Left renal cortex interstitium (tissue), 4 donors: ENCODE data around the gene NDUFS5. TPM values are rescaled to one million over a fixed set of nuclear protein-coding genes. Genes with fewer than 3 reads are reported as not detected.
"Not testable (repeated sequence)": the region's sequence is repeated elsewhere in the genome, so short reads cannot be mapped to it uniquely, and the experiment has no call there.

ENCODE experiments used
- DNase-seq, 4 donors: peaks; one replicate each; pipeline ENCODE4 v3.0.0-alpha.2; 2013; ENCODE audit warnings: low read depth in 4 of 4, low spot score in 2 of 4, missing footprints in 1 of 4
- polyA plus RNA-seq, 4 donors: library from polyadenylated mRNA; unstranded; fragments of 120-200 nt; gene quantifications; one replicate each; pipeline ENCODE4 v1.2.1, GENCODE V29; 2013; ENCODE audit not compliant: insufficient read length in 4 of 4

The NDUFS5 gene
- 100 to 1,000 TPM; 242 to 337 (median 312) TPM for polyA plus RNA-seq

DNA sequence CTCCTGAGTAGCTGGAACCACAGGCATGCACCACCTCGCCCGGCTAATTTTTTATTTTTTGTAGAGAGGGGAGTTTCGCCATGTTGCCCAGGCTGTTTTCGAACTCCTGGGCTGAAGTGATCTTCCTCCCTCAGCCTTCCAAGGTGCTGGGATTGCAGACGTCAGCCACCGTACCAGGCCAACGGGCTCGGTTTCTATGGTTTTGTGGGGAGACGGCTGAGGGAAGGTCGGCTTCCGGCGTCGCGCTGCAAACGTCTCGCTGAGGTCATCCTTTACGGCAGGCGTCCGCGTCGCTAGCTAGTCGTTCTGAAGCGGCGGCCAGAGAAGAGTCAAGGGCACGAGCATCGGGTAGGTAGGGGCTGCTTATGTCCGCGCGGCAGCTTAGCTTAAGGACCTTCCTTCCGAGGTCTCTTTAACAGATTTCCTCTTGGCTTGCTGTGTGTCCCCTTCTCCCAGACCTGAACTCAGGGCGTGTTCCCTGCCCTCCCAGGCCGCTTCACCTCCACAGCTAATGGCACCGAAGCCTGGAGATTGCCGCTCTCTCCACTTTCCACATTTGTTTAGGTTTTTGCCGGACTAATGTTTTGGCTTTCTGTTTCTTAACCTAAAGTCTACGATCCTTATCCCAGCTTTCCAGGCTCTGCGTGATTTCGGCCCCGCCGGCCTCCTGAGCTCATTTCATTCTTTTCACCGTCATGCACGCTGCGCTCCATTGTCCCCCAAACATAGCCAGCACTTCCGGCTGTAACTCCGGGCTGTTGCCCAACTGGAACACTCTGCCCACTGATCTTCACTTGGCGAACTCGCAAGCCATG is at the start of gene NDUFS5:
NDUFS5 (plus strand) TSS at position 300 of the 815 bp plus-strand sequence. CDS start 2,375 bp downstream, outside the sequence.
- DNase-seq, result peak; percentile 83 to 89 (median 88)

DNA sequence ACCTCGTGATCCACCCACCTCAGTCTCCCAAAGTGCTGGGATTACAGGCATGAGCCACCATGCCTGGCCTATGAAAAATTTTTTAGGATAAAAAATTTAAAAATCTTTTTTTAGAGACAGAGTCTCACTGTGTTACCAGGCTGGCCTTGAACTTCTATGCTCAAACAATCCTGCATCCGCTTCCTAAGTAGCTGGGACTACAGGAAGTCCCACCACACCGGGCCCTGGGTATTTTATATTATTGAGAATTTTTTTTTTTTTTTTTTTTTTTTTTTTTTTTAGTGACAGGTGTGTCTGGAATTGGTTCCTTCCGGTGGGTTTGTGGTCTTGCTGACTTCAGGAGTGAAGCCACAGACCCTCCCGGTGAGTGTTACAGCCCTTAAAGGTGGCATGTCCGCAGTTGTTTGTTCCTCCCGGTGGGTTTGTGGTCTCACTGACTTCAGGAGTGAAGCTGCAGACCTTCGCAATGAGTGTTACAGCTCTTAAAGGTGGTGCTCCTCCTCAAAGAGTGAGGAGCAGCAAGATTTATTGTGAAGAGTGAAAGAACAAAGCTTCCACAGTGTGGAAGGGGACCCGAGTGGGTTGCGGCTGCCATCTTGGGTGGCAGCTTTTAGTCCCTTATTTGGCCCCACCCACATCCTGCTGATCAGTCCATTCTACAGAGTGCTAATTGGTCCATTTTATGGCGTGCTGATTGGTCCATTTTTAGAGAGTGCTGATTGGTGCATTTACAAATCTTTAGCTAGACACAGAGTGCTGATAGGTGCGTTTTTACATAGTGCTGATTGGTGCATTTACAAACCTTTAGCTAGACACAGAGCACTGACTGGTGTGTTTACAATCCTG is 48.5 kb upstream of the NDUFS5 start:
- not testable (repeated sequence) for DNase-seq

DNA sequence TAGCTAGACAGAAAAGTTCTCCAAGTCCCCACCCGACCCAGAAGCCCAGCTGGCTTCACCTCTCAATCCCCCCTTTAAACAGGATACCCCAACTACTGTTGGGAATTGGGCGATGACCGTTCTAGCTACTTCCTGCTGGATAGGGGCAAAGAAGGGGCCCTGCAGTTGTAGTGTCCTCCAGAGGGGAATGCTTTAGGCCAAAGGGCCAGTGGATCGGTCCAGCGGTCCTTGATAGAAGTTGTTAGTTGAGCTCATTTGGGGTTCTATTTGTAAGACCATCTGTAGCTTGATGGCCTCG is 48.0 kb upstream of the NDUFS5 start:
- not testable (repeated sequence) for DNase-seq

- DNase-seq, result not testable (repeated sequence)
Observed at GRCh38 chr1:38979380-38979779, 46.8 kb upstream of the NDUFS5 start.

DNA sequence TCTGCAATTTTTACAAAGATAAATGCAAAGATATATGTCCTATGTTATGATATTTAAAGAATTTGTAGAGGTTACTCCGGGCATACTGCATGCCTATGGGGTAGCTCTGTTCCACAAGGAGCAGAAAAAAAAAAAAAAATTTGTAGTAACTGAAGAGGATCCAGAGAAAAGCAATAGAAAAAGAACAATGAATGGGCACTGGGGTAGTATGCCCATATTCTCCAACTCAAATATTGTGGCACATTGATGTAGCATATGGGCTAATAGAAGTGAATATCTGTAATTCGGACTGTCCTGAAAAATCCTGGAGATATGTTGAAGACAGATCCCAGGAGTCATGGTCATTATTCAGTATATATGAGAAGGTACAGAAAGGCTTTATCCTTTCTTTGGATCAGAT is 36.2 kb upstream of the NDUFS5 start:
- no peak for DNase-seq

- peak in 1 of 4 donors; percentile 12 for DNase-seq
Observed at GRCh38 chr1:38990386-38990737, 35.8 kb upstream of the NDUFS5 start.

- peak; percentile 62 to 89 (median 86) for DNase-seq
Observed at GRCh38 chr1:38990738-38991637, 35.2 kb upstream of the NDUFS5 start, which contains the start of gene AKIRIN1. Gene AKIRIN1, plus strand, starts transcription at chr1:38991276. Its CDS starts 105 bp downstream, at chr1:38991381.

- peak; percentile 27 to 41 (median 32) for DNase-seq
Observed at GRCh38 chr1:38991638-38992411, 34.3 kb upstream of the NDUFS5 start.

- no peak for DNase-seq
Observed at GRCh38 chr1:38992412-38993111, 33.6 kb upstream of the NDUFS5 start.

DNA sequence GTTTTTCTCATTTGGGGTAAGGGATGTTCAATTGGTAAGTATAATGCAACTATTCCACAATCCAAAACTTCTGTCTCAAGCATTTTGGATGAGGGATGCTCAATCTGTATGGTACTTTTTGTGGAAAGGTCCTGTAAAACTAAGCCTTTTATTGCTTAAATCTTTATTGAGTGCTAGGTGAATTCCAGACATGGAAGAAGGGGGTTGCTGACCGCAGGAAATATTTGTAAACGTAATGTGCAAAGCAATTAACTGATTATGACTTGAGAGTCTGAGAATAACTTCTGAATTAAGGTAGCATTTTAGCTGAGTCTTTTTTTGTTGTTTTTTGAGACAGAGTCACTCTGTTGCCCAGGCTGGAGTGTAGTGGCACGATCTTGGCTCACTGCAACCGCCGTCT is 32.0 kb upstream of the NDUFS5 start:
- DNase-seq, result no peak

DNA sequence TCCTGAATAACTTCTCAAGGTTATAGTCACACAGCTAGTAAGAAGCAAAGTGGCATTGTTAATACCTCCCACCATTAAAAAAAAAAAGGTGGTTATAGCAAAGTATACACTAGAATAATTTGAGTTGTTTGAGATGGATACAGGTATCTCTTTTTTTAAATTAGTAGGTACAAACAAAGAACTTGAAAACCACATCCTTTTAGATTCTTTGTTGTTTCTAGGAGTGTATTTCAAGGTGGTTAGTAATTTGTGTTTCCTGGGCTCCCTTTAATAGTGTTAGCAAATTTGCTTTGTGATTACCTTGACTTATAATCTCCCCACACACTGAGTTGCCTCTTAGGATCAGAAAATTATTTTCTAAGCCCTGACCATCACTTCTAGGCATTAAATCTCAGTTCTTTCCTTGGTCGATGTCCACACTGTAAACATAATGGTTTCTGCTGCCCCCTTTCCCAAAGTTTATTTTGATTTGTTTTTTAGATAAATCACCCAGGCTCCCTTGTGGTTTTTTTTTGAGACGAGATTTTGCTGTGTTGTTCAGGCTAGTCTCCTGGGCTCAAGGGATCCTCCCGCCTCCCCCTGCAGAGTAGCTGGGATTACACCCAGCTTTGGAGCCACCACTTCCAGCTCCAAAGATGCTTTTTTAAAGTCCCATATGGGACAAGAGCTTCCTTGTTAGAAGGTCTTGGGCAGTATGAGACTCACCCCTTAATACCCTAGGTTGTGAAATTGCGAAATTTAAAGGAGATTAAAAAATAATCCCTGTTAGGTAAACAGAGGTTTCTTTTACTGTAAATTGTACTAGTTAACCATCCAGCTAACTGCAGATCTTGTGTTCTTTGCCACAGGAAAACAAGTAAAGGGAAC is 28.9 kb upstream of the NDUFS5 start:
- no peak for DNase-seq

GRCh38 chr1:38997901-38998190 is 28.3 kb upstream of the NDUFS5 start:
- no peak for DNase-seq

GRCh38 chr1:39001516-39002421 is 24.4 kb upstream of the NDUFS5 start:
- no peak for DNase-seq

- no peak for DNase-seq
Observed at GRCh38 chr1:39003281-39003680, 22.9 kb upstream of the NDUFS5 start.

DNA sequence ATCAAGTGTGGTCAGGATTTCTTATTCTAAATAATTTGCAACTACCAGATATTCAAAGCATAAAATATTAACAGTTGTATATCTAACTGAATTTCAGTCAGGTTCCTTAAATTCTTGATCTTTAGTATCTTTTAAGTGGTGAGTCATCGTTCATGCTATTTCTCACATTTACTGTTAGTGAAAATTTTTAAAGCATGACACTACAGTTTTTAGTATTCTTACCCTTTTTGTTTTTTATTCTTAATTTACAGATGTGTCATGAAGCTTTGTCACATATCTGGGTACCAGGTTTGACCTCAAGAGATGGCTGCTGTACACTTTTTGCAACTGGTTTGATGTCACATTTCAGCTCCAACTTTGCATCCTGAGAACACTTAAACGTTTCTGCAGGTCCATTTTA is 22.4 kb upstream of the NDUFS5 start:
- no peak for DNase-seq

- DNase-seq, result no peak
Observed at GRCh38 chr1:39006287-39006686, 19.9 kb upstream of the NDUFS5 start.
